ENCODE results near the gene EDC3. TPM values are rescaled to one million over a fixed set of nuclear protein-coding genes. Genes with fewer than 3 reads are reported as not detected.

Gene EDC3
- polyA plus RNA-seq, 2 of the 4 experiments (the other 2 are of a cell fraction): 23.2 to 24.1 TPM

GRCh38 chr15:74609938-74610301 is 85.9 kb downstream of the EDC3 start:
- no peak for DNase-seq (ENCODE audit: low read depth in 1 of 2, low spot score in 1 of 2)
- no peak for ATAC-seq
- CTCF ChIA-PET: interaction anchor here (3.5 kb wide), 1 partner anchor 12 kb away, joined by 17 read pairs; no protein-coding TSS in a partner anchor
- no peak for FAIRE-seq
- WGBS (ENCODE audit: missing lambda C conversion rate): 92% methylated on average over 2 of the region's 3 CpGs
- Histone ChIP-seq H3K27ac (no peak overlapping the region), H3K4me3 (no peak overlapping the region), H3K9me3 (no peaks in the 10 kb centered on the region), H3K4me1 (no peaks in the 10 kb centered on the region), H3K4me2 (no peak overlapping the region)
- POLR2A ChIA-PET: no interaction called here
- TF ChIP-seq, protein P1, sequence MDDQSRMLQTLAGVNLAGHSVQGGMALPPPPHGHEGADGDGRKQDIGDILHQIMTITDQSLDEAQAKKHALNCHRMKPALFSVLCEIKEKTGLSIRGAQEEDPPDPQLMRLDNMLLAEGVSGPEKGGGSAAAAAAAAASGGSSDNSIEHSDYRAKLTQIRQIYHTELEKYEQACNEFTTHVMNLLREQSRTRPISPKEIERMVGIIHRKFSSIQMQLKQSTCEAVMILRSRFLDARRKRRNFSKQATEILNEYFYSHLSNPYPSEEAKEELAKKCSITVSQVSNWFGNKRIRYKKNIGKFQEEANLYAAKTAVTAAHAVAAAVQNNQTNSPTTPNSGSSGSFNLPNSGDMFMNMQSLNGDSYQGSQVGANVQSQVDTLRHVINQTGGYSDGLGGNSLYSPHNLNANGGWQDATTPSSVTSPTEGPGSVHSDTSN (IDR thresholded peaks at IDR 0.05): no peak
- TF ChIP-seq BHLHE40 (IDR thresholded peaks at IDR 0.05; ENCODE audit: low read depth, low read length): no peak
- TF ChIP-seq, protein P2, sequence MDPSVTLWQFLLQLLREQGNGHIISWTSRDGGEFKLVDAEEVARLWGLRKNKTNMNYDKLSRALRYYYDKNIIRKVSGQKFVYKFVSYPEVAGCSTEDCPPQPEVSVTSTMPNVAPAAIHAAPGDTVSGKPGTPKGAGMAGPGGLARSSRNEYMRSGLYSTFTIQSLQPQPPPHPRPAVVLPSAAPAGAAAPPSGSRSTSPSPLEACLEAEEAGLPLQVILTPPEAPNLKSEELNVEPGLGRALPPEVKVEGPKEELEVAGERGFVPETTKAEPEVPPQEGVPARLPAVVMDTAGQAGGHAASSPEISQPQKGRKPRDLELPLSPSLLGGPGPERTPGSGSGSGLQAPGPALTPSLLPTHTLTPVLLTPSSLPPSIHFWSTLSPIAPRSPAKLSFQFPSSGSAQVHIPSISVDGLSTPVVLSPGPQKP (IDR thresholded peaks at IDR 0.05; ENCODE audit: low read depth, low read length): no peak

GRCh38 chr15:74608786-74609185 is 87.0 kb downstream of the EDC3 start:
- TF ChIP-seq CHD4 (IDR thresholded peaks at IDR 0.05; ENCODE audit: borderline replicate concordance) (no peak), KDM1A (IDR thresholded peaks at IDR 0.05; ENCODE audit: low read depth) (no peak), CHD2 (IDR thresholded peaks at IDR 0.05; ENCODE audit: low read length, partially characterized antibody) (no peak), SMC3 (IDR thresholded peaks at IDR 0.05) (no peak), EHF (CRISPR knock-in tag; IDR thresholded peaks at IDR 0.05) (no peak), POLR2AphosphoS2 (conservative IDR thresholded peaks at IDR 0.05; ENCODE audit: low read length) (no peak), CBX2 (IDR thresholded peaks at IDR 0.05; ENCODE audit: borderline replicate concordance, low read depth) (no peak), GATA3 (IDR thresholded peaks at IDR 0.05; ENCODE audit: borderline replicate concordance) (no peak), HOXB13 (CRISPR knock-in tag; IDR thresholded peaks at IDR 0.05; ENCODE audit: low read depth) (no peak), ESRRA (IDR thresholded peaks at IDR 0.05; ENCODE audit: borderline replicate concordance, low read length) (no peak), JUN (IDR thresholded peaks at IDR 0.05) (no peak), ZFP36 (IDR thresholded peaks at IDR 0.05; ENCODE audit: borderline replicate concordance, partially characterized antibody) (no peak), RARB (CRISPR knock-in tag; IDR thresholded peaks at IDR 0.05) (no peak), HMGXB4 (CRISPR knock-in tag; IDR thresholded peaks at IDR 0.05; ENCODE audit: borderline replicate concordance) (no peak), E2F6 (IDR thresholded peaks at IDR 0.05; ENCODE audit: borderline replicate concordance, low read depth) (no peak)
- TF ChIP-seq, protein P3, sequence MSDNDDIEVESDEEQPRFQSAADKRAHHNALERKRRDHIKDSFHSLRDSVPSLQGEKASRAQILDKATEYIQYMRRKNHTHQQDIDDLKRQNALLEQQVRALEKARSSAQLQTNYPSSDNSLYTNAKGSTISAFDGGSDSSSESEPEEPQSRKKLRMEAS (IDR thresholded peaks at IDR 0.05): no peak
- TF ChIP-seq, protein P4, sequence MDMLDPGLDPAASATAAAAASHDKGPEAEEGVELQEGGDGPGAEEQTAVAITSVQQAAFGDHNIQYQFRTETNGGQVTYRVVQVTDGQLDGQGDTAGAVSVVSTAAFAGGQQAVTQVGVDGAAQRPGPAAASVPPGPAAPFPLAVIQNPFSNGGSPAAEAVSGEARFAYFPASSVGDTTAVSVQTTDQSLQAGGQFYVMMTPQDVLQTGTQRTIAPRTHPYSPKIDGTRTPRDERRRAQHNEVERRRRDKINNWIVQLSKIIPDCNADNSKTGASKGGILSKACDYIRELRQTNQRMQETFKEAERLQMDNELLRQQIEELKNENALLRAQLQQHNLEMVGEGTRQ (IDR thresholded peaks at IDR 0.05): no peak
- TF ChIP-seq, protein P1 (IDR thresholded peaks at IDR 0.05): no peak
- POLR2A ChIA-PET: interaction anchor here (1.4 kb wide), 1 partner anchor 11 kb away, joined by 4 read pairs; no protein-coding TSS in a partner anchor
- Histone ChIP-seq H3K9me3 (no peaks in the 10 kb centered on the region), H3K4me3 (no peak overlapping the region), H3K4me2 (no peak overlapping the region), H3K4me1 (no peaks in the 10 kb centered on the region), H3K27ac (no peak overlapping the region)
- CTCF ChIA-PET: interaction anchor here (0.5 kb wide), 1 partner anchor 34 kb away, joined by 6 read pairs; no protein-coding TSS in a partner anchor
- 60% methylated on average over 1 of the region's 3 CpGs for WGBS (ENCODE audit: missing lambda C conversion rate)
- no peak for DNase-seq (ENCODE audit: low read depth in 1 of 2, low spot score in 1 of 2)
- FAIRE-seq: no peak
- no peak for ATAC-seq

Measured in A549 (cell line).